ENCODE measurements around the gene PEAK1. TPM values are rescaled to one million over a fixed set of nuclear protein-coding genes. Genes with fewer than 3 reads are reported as not detected.

Gene PEAK1
- total and polyA plus RNA-seq, 9 of the 15 experiments (the other 6 are each of a cell fraction or from before 2014, with no cell fraction given) = 0.99 to 22.4 (median 10.8) TPM

DNA sequence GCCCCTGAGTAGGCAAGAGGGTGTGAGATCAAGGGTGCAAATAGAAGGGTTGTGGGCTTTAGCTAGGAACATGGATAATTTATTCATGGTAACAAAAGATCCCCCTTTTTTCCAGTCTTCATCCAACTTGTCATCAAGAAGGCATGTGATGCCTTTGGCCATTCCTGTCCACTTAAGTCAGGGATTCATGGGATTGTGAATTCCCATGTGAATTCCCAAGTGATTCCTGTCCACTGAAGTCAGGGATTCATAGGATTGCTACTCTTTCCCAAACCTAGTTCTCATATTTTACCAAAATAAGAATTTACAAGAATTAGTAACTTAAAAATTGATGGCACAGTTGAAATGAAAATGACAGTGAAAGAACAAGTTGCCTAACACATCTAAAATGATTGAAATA is 41.6 kb upstream of the PEAK1 start (continued):
- TF ChIP-seq, protein P1, sequence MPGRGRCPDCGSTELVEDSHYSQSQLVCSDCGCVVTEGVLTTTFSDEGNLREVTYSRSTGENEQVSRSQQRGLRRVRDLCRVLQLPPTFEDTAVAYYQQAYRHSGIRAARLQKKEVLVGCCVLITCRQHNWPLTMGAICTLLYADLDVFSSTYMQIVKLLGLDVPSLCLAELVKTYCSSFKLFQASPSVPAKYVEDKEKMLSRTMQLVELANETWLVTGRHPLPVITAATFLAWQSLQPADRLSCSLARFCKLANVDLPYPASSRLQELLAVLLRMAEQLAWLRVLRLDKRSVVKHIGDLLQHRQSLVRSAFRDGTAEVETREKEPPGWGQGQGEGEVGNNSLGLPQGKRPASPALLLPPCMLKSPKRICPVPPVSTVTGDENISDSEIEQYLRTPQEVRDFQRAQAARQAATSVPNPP (IDR thresholded peaks at IDR 0.05; ENCODE audit: borderline replicate concordance, insufficient read depth, insufficient read length) = no peak
- TF ChIP-seq L3MBTL2 (IDR thresholded peaks at IDR 0.05) = no peak

DNA sequence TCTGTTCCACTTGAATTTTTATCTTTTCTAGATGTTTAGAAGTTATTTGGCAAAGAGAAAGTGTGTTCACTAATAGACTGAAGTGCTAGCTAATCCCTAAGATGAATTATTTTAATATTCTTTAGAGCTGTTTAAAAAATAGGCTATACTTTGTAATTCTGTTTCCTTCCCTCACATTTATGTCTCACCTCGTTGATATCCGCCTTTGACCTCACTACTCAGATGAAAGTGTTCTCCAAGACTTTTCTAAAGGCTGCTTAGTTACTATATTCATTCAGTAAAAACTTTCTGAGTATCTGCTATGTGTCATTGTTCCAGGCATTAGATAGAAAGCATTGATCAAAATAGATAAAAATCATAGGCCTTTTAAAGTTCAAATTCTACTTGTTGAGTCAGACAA is 39.1 kb upstream of the PEAK1 start:
- Histone ChIP-seq H3K4me2 (ENCODE audit: insufficient read depth, low read length) (no peak overlapping the region), H3K4me3 (no peak overlapping the region), H3K27me3 (ENCODE audit: control insufficient read depth in 2 of 2, insufficient read depth in 2 of 2, low read length in 2 of 2) (no peaks in the 10 kb centered on the region), H3K4me1 (replicated peaks in 1 of 2; ENCODE audit: control insufficient read depth in 2 of 2, insufficient read depth in 2 of 2, low read length in 2 of 2) (peaks cover 0 to 7% of the 10 kb centered on the region in 2 experiments; a peak in 2 of 5 replicates), H3K36me3 (ENCODE audit: control insufficient read depth, insufficient read depth, low read length) (peaks cover 41% of the 10 kb centered on the region; the same call in 2 of the 3 replicates), H3K9me1 (ENCODE audit: control insufficient read depth, insufficient read depth, low read length) (no peaks in the 10 kb centered on the region), H4K20me1 (replicated peaks; ENCODE audit: control insufficient read depth, insufficient read depth, low read length) (no peaks in the 10 kb centered on the region), H3K79me2 (ENCODE audit: control insufficient read depth, insufficient read depth, low read length) (no peaks in the 10 kb centered on the region), H2AFZ (ENCODE audit: low read depth, low read length) (no peak overlapping the region), H3K9ac (ENCODE audit: insufficient read depth in 1 of 2, low read depth in 2 of 2, low read length in 2 of 2) (no peak overlapping the region), H3K27ac (ENCODE audit: extremely low read depth, low read depth, low read length) (no peak overlapping the region), H3K9me3 (replicated peaks; ENCODE audit: control insufficient read depth, insufficient read depth, low read depth, low read length) (no peaks in the 10 kb centered on the region)
- TF ChIP-seq, protein P2, sequence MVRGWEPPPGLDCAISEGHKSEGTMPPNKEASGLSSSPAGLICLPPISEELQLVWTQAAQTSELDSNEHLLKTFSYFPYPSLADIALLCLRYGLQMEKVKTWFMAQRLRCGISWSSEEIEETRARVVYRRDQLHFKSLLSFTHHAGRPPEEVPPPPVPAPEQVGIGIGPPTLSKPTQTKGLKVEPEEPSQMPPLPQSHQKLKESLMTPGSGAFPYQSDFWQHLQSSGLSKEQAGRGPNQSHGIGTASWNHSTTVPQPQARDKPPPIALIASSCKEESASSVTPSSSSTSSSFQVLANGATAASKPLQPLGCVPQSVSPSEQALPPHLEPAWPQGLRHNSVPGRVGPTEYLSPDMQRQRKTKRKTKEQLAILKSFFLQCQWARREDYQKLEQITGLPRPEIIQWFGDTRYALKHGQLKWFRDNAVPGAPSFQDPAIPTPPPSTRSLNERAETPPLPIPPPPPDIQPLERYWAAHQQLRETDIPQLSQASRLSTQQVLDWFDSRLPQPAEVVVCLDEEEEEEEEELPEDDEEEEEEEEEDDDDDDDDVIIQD (CRISPR knock-in tag; IDR thresholded peaks at IDR 0.05) = no peak
- TF ChIP-seq RBM22 (IDR thresholded peaks at IDR 0.05; ENCODE audit: low read depth, low read length, poor library complexity, severe bottlenecking) (no peak), RBM34 (IDR thresholded peaks at IDR 0.05; ENCODE audit: borderline replicate concordance, insufficient read depth, low read length) (no peak), BRF1 (IDR thresholded peaks at IDR 0.05; ENCODE audit: borderline replicate concordance, extremely low read depth, insufficient read length) (no peak), ZKSCAN1 (IDR thresholded peaks at IDR 0.05; ENCODE audit: low read depth, low read length) (no peak), EWSR1 (IDR thresholded peaks at IDR 0.05; ENCODE audit: borderline replicate concordance, low read depth, partially characterized antibody) (no peak)
- TF ChIP-seq, protein P3, sequence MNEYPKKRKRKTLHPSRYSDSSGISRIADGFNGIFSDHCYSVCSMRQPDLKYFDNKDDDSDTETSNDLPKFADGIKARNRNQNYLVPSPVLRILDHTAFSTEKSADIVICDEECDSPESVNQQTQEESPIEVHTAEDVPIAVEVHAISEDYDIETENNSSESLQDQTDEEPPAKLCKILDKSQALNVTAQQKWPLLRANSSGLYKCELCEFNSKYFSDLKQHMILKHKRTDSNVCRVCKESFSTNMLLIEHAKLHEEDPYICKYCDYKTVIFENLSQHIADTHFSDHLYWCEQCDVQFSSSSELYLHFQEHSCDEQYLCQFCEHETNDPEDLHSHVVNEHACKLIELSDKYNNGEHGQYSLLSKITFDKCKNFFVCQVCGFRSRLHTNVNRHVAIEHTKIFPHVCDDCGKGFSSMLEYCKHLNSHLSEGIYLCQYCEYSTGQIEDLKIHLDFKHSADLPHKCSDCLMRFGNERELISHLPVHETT (CRISPR knock-in tag; conservative IDR thresholded peaks at IDR 0.05 in 1 of 2, IDR thresholded peaks at IDR 0.05 in 1 of 2) = no peak
- TF ChIP-seq, protein P4, sequence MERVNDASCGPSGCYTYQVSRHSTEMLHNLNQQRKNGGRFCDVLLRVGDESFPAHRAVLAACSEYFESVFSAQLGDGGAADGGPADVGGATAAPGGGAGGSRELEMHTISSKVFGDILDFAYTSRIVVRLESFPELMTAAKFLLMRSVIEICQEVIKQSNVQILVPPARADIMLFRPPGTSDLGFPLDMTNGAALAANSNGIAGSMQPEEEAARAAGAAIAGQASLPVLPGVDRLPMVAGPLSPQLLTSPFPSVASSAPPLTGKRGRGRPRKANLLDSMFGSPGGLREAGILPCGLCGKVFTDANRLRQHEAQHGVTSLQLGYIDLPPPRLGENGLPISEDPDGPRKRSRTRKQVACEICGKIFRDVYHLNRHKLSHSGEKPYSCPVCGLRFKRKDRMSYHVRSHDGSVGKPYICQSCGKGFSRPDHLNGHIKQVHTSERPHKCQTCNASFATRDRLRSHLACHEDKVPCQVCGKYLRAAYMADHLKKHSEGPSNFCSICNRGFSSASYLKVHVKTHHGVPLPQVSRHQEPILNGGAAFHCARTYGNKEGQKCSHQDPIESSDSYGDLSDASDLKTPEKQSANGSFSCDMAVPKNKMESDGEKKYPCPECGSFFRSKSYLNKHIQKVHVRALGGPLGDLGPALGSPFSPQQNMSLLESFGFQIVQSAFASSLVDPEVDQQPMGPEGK (CRISPR knock-in tag; IDR thresholded peaks at IDR 0.05; ENCODE audit: borderline replicate concordance) = no peak
- in situ Hi-C loops (cut with MboI) (no loop called here), intact Hi-C loops (cut with micrococcal nuclease) (no loop called here)
- no TSS peak for BruUV-seq (replicated peaks)
- FAIRE-seq (no peak), ATAC-seq (no peak), DNase-seq (ENCODE audit: extremely low read depth in 1 of 4, low spot score in 3 of 4) (no peak)
- 91% methylated on average over 2 of the region's 2 CpGs for WGBS (ENCODE audit: insufficient coverage, low coverage, missing lambda C conversion rate)
- POLR2A ChIA-PET = no interaction called here
- CTCF ChIA-PET (ENCODE audit: low intra/inter-chr PET ratio) = no interaction called here

All from K562 (cell line).